Measurements from ENCODE around the gene ABHD12B.
"Not testable (repeated sequence)": the region's sequence is repeated elsewhere in the genome, so short reads cannot be mapped to it uniquely, and the experiment has no call there.

Gene ABHD12B

DNA sequence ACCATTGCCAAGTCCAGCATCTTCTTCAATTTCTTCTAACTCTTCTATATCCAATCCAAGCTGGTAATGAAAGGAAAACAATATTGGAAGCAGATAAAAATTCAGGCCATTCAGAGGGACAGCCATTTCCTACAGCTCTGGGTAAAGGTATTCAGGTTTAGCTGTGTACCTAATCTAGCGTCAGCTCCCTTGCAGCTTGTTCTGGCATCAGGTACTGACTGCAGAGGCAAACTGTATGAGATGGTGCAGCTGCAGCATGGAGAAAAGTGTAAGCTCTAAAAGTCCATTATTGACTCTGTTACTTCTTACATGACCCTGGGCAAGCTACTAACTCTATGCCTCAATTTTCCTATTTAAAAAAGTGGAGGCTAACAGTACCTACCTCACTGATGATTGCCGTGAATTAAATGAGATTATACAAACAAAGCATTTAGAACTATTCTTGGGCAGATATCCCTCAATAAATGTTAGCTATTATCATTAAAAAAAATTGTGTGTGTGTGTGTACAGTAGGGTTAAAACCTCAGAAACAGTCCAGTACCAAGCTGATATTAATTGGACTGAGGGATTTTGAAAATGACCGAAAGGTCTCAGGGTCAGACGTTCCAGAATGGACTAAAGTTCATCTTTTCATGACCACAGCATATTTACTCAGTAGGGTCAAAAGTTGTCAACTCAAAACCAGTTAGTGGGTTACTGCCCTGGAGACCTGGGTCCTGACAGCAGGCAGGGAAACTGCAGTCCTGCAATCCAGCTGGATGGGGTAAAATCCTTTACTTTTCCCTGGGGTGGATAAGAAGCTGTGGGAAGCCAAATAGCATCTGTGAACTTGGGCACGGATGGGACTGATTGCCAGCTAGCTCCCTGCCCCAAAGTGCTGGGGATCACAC lies 63.5 kb downstream of the ABHD12B start:
- DNase-seq (ENCODE audit: low spot score) = no peak

DNA sequence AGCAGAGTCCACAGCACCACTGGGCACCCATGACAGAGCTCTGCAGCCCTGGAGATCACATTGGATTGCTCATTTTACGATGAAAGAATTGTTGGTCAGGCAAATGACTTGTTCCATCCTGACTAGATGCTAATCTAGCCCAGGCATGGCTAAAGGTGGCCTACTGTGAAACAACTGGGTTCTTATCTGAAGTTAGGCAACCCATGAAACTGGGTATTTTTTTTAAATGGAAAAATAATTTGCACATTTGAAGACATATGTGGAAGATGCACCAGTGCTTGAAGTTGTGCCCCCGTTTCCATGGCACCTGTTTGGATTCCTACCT lies 64.1 kb downstream of the ABHD12B start:
- DNase-seq (ENCODE audit: low spot score) = no peak

DNA sequence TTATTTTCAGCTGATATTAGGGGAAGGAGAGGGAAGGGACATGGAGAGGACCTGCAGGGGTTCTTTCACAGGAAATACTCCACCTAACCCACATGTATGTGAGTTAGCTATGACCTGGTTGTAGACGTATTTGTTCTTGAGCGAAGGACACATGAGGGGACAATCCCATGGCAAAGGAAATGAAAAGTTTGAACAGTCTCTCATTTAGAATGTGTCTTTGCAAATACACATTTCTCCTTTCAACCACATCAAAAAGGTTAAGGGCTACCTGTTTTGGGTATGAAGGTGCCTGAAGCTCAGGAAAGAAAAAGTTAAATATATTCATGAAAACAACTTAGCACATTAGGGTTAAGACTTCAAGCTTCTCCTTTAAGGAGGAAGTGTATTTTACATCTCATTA lies 65.0 kb downstream of the ABHD12B start:
- DNase-seq (ENCODE audit: low spot score) = no peak

DNA sequence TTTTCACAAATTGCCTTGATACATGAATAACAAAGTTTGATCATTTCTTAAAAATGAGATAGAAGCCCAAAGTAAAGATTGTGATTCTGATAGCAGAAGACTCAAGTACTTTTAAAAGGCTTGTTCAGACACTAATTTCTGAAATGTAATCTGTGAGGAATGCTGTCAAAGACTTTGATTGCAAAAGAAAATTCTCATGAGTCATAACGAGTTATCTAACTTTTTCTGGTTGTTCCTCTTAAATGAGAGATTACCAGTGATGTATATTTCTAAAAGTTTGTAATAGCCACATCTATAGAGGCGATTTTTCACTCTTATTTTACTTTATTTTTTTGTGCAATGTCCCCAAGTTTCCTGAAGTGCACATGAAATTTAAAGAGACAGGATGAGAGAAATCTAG lies 65.5 kb downstream of the ABHD12B start:
- peak; percentile 23 for DNase-seq (ENCODE audit: low spot score)

DNA sequence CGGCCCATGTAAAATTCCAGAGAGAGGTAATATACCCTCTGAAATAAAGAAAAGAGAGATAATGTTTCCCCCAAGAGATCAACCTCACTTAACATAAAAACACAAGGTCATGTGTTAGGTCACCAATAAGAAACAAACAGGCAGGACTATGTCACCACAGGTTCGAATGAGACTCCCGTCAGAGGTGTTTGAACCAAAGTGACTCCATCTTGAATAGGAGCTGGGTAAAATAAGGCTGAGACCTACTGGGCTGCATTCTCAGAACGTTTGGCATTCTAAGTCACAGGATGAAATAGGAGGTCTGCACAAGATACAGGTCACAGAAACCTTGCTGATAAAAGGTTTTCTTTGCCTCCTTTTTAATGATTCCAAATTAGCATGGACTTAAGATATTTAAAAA lies 65.9 kb downstream of the ABHD12B start:
- no peak for DNase-seq (ENCODE audit: low spot score)

DNA sequence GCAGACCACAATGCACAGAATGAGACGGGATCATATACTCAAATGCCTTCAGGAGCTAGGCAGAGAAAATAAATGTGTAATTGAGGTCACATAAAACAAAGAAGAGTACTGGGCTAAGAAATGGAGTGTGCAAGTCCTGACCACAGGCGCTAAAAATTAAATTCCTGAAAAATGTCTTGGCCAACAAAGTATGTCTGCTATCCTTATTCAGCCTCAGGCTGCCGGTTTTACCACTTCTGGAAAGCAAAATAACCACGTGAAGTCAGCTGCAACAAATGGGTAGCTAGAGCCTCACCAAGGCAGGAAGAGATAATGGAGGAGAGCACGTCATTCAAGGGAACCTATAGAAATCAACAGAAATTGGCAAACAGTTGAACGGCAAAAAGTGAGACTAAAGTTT lies 69.3 kb downstream of the ABHD12B start:
- DNase-seq (ENCODE audit: low spot score) = peak; percentile 33

DNA sequence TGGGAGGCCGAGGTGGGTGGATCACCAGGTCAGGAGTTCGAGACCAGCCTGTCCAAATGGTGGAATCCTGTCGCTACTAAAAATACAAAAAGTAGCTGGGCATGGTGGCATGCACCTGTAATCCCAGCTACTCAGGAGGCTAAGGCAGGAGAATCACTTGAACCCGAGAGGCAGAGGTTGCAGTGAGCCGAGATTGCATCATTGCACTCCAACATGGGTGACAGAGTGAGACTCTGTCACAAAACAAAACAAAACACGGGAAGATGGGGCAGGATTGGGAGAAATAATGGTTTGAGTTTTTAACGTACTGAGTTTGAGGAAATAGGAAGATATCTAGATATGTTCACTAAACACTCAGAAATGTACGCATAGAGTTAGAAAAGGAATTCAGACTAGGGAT lies 69.8 kb downstream of the ABHD12B start:
- DNase-seq (ENCODE audit: low spot score) = not testable (repeated sequence)

DNA sequence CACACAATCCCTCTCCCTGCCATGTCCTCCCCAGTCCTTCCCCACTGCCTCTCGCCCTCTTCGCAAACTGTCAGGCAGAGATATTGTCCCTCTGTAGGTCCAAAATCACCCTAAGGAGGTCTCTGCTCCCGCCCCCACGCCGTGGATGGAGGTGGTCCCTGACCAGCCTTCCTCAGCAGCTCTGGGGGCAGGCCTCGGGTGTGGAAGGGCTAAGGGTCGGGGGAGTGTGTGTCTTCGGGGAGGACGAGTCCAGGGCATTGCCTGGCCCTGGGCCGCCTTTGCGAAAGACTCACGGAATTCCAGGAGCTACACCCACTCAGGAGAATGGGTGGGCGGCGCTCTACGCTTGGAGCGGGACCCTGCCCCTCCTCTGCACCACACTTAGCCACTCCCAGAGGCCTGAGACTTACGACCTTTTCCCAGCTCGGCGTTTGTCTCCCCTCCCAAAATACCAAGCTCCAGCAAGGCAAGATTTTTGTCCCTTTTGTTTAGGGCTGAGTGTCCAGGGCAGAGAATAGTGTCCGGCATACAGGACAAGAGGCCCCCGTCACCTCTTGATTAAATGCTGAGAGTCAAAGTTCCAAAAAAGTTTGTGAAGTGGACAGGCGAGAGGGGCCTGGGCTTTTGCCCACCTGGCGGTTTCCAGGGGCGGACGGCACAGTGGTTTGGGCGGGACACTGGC lies 71.5 kb downstream of the ABHD12B start:
- peak; percentile 72 for DNase-seq (ENCODE audit: low spot score)

DNA sequence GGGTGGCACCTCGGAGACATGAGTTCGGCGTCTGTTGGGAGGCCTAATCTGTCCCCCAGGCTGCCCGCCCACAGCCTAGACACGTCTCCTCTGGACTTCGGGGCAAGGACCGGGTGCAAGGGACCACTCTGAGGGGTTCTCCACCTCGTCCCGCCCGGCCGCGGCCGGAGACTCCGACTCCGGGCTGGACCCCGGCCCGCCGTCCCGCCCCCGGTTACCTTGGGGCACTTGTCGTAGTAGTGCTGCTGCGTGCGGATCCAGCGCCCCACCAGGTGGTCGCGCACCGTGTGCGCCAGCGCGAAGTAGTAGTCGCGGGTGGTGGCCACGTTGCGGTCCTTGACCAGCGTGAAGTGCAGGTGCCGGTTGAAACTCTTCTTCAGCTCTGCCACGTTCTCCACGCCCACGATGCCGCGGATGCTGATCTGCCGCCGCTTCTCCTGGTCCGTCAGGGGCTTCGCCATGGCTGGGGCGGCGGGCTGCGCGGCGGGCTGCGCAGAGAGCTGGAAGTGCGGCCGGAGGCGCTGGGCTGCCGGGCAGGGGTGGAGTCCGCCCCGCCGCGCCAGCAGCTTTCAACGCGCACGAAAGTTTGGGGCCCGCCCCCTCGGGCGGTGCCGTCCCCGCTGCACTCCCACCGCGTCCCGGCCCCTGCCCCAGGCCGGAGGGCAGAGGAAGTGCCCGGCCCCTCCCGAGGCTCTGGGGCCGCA lies 72.2 kb downstream of the ABHD12B start, which contains the start of gene PYGL:
TSS of gene PYGL (minus strand) at position 541 of the 704 bp plus-strand sequence. CDS start at position 461, 80 bp downstream.
- DNase-seq (ENCODE audit: low spot score) = peak; percentile 78

DNA sequence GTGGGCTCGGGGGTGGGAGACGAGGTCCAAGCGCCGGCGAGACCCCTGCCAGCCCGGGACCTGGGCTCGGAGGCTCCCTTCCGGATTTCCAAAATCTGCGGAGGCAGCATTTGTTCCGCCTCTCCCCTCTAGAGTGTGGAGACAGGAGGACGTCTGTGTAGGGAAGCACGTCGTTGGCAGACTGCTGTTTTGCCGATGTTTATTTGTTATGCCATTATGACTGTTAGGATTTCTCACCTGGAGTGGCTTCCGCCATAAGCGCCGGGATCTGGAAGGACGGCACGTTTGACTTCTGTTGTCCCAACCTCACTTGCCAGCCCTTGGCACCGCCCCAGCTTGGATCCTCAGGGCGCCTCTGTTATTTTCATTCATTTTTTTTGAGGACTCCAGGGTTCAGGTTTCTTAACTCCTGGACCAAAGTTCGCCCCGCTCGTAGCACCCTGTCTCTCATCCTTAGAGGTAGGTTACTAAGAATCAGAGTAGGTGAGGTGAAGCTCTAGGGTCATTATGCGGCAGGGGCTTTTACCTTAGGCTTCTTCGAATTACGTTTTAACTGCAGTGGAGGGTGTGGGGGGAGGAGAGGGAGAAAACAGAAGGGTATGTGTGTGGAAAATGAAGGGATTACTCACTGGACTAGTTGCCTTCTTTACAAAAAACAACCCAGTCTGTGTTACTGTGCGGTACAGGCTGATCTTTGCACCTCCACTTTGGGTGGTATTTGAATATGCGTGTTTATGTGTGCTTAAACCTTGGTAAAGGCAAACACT lies 73.0 kb downstream of the ABHD12B start:
- DNase-seq (ENCODE audit: low spot score) = peak; percentile 65

DNA sequence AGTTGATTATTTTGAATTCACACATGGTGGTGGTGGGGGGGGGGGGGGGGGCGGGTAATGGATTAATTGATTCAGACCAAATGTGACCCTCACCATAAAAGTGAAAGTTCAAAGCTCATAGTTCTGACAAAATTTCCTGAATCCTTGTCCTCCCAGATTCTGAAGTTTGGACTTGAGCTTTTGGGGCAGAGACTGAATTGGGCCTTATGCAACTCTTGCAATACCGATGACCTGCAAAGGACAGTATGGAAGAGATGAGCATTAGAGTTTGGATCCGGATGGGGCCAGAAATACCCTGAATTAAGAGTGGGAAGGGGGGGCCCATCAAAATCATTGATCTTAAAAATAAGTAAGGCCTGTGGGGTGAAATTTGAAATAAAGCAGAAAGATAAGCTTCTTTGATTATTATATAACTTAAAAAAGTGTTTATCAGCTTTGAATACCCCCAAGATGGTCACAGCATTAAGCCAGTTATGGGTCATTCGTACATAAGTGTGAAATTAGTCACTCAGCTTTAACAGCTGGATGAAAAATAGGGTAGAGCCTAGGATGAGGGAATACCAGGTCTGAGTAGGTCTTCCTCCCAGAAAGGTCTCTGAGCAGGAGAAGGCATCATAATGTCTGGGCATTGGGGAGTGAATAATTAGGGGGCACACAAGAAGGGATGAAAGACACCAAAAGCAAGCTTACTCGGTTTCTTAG lies 74.5 kb downstream of the ABHD12B start:
- DNase-seq (ENCODE audit: low spot score) = no peak

DNA sequence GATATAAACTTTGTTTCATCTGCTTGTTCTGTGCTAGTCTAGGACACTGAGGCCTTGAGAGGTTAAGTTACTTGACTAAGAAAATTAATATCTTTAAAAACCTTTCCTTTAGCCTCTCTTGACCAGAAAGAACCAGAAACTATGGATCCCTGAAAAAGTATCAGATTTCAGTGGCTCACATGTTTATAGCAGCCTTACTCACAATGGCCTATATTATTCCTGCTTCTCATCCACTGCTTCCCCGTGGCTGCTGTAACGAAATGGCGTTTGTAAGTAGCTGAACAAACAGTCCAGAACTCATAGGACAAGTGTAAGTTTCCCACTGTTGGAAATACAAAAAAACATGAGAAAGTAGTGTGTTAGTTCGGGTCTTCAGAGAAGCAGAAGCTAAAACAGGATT lies 75.6 kb downstream of the ABHD12B start:
- DNase-seq (ENCODE audit: low spot score) = no peak

DNA sequence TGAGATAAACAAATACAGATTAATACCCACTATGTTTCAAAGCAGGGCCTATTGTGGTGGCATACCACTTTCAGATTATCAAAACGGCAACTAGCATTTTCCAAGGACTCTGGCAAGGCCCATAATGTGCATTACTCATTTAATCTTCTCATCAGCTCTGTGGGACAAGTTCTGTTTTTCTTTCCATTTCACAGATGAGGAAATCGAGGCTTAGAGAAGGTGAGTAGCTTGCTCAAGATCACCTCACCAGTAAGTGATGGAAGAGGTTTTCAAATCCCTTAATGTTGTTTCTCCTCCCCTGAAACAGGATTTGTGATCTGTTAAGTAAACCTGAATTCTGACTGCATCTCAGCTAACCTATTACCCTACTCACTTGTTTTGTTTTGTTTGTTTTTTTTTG lies 76.4 kb downstream of the ABHD12B start:
- DNase-seq (ENCODE audit: low spot score) = no peak

DNA sequence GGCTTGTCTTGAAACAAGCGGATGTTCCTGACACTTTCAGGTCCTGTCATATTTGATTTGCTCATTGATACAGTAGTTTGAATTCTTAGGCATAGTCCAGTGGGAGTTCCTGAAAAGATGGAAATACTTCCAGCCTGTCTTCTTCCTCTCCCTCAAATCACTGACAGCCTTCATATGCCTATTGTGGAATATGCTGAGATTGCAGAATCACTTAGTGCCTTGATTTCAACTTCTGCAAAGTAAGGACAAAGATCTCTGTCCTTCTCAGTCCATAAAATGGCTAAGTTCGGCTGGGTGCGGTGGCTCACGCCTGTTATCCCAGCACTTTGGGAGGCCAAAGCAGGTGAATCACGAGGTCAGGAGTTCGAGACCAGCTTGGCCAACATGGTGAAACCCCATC lies 79.2 kb downstream of the ABHD12B start:
- DNase-seq (ENCODE audit: low spot score) = no peak

DNA sequence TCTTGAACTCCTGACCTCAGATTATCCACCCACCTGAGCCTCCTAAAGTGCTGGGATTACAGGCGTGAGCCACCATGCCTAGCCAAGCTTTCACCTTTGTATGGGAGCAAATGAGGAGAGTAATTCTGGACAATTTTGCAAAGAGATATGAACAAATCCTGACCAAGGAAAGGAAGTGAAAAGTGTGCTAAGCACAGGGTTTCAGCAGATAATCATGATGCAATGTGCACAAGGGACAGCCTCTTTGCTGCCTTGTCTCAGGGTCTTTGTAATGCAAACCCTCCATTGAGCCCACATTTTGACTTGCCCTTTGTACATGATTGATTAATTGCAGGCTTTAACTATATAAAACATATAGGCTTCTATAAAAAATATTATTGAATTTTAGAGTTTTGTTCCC lies 81.6 kb downstream of the ABHD12B start:
- no peak for DNase-seq (ENCODE audit: low spot score)

All from kidney tubule cell (primary cell).